Common myeloid progenitor, CD34-positive (primary cell): ENCODE data around the gene CLPTM1L.

Experiments used
- CTCF ChIA-PET: fragments of 350-600 bp; sonication (Branson Sonifier 250); formaldehyde crosslinking; loops from one replicate; lab custom pipeline; 2021; ENCODE audit warnings: antibody characterized with exemption; lab: Charles Lee
- POLR2A ChIA-PET: fragments of 350-600 bp; sonication (Branson Sonifier 250); formaldehyde crosslinking; loops from one replicate; lab custom pipeline; 2021; ENCODE audit warnings: antibody characterized with exemption; lab: Charles Lee
- DNase-seq, 3 donors: peaks; one replicate each; pipeline versions ENCODE4 v3.0.0 to v3.0.0-alpha.2; 2013
- H3K27ac ChIP-seq, 2 experiments: 1 replicate in 1 of 2; 2 replicates in 1 of 2; pipeline ENCODE4 v1.7.0; 2013; ENCODE audit warnings: inconsistent platforms in 2 of 2, low read length in 2 of 2, mild to moderate bottlenecking in 2 of 2, low read depth in 1 of 2, moderate library complexity in 1 of 2; ENCODE audit not compliant: severe bottlenecking in 2 of 2, insufficient read depth in 1 of 2, poor library complexity in 1 of 2
- H3K27me3 ChIP-seq, 5 experiments: replicated peaks in 2 of 5; 1 replicate in 3 of 5; 2 replicates in 2 of 5; pipeline versions ENCODE4 v1.6.1 to v1.7.0; 2013; ENCODE audit warnings: low read length in 4 of 5, mild to moderate bottlenecking in 2 of 5, moderate library complexity in 2 of 5, inconsistent platforms in 1 of 5; ENCODE audit not compliant: insufficient read depth in 5 of 5, control insufficient read depth in 4 of 5
- H3K36me3 ChIP-seq, 4 experiments: 1 replicate in 2 of 4; 2 replicates in 2 of 4; pipeline versions ENCODE4 v1.6.1 to v1.7.0; 2013; ENCODE audit warnings: low read length in 3 of 4, control low read depth in 1 of 4, mild to moderate bottlenecking in 1 of 4; ENCODE audit not compliant: control insufficient read depth in 4 of 4, insufficient read depth in 4 of 4
- H3K4me1 ChIP-seq, 4 experiments: 1 replicate in 3 of 4; 2 replicates in 1 of 4; pipeline versions ENCODE4 v1.6.1 to v1.7.1; 2013; ENCODE audit warnings: low read length in 3 of 4, mild to moderate bottlenecking in 3 of 4, control low read depth in 1 of 4, inconsistent platforms in 1 of 4, moderate library complexity in 1 of 4; ENCODE audit not compliant: control insufficient read depth in 4 of 4, insufficient read depth in 4 of 4; ENCODE audit errors: control extremely low read depth in 1 of 4
- H3K4me3 ChIP-seq, 7 experiments: 1 replicate in 4 of 7; 2 replicates in 3 of 7; pipeline versions ENCODE4 v1.5.1 to v1.7.0; 2013; ENCODE audit warnings: mild to moderate bottlenecking in 7 of 7, low read length in 6 of 7, moderate library complexity in 6 of 7, inconsistent platforms in 2 of 7, low read depth in 2 of 7, control low read depth in 1 of 7; ENCODE audit not compliant: insufficient read depth in 4 of 7, control insufficient read depth in 1 of 7; ENCODE audit errors: extremely low read depth in 1 of 7
- H3K9me3 ChIP-seq, 5 experiments: 1 replicate in 4 of 5; 2 replicates in 1 of 5; pipeline versions ENCODE4 v1.6.1 to v1.7.1; 2013; ENCODE audit warnings: low read length in 4 of 5, mild to moderate bottlenecking in 2 of 5, inconsistent platforms in 1 of 5, low read depth in 1 of 5, moderate library complexity in 1 of 5; ENCODE audit not compliant: control insufficient read depth in 4 of 5, insufficient read depth in 2 of 5; ENCODE audit errors: control extremely low read depth in 1 of 5
- WGBS: methylation state at CpG from one replicate; pipeline ENCODE4 v1.1.5; 2013; ENCODE audit not compliant: insufficient coverage; 5-methylcytosine and 5-hydroxymethylcytosine counted together

The CLPTM1L gene

GRCh38 chr5:1311439-1312055 lies 33.4 kb downstream of the CLPTM1L start:
- Histone ChIP-seq H3K36me3 (no peaks in the 10 kb centered on the region), H3K27me3 (no peaks in the 10 kb centered on the region), H3K27ac (no peak overlapping the region), H3K4me1 (peaks cover 0 to 44% (median 33%) of the 10 kb centered on the region in 4 experiments), H3K4me3 (no peak overlapping the region), H3K9me3 (peaks cover 0 to 19% (median 13%) of the 10 kb centered on the region in 5 experiments)
- POLR2A ChIA-PET: no interaction called here
- 99% methylated on average over 10 of the region's 15 CpGs for WGBS
- DNase-seq: no peak
- CTCF ChIA-PET: interaction anchor here (1.1 kb wide), 1 partner anchor 15 kb away, joined by 3 read pairs; no protein-coding TSS in a partner anchor

DNA sequence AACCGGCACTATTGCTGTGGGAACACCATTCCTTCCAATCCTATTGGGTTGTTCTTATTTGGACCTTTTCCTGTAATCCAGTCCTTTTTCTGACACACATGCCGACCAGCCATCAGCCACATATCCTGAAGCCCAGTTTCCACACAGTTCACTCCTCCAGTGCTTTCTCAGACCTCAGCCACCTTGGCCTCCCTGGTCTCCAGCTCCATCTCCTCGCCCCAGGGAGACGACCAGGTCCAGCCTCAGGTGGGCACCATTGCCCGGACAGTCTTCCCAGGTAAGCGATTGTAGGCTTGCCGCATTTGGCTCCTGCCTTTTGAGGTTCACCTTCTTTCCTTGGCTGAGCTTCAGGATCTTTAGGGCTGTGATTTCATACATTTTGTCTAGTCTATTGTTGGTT lies 34.8 kb downstream of the CLPTM1L start:
- 95% methylated on average over 7 of the region's 7 CpGs for WGBS
- H3K4me3 ChIP-seq: no peak overlapping the region

GRCh38 chr5:1304033-1304432 lies 40.9 kb downstream of the CLPTM1L start:
- no peak overlapping the region for H3K27ac ChIP-seq
- ChIA-PET CTCF (no interaction called here), POLR2A (no interaction called here)
- no peak for DNase-seq
- no peaks in the 10 kb centered on the region for H3K36me3 ChIP-seq
- peaks cover 0 to 3% (median 1%) of the 10 kb centered on the region in 5 experiments for H3K9me3 ChIP-seq
- WGBS: 100% methylated on average over 1 of the region's 2 CpGs
- H3K4me3 ChIP-seq: no peak overlapping the region
- H3K4me1 ChIP-seq: no peaks in the 10 kb centered on the region
- H3K27me3 ChIP-seq: peaks cover 0 to 22% (median 5%) of the 10 kb centered on the region in 5 experiments

More for the DNA sequence above, 34.8 kb downstream of the CLPTM1L start:
- ChIA-PET CTCF (no interaction called here), POLR2A (no interaction called here)
- peaks cover 0 to 19% (median 13%) of the 10 kb centered on the region in 5 experiments for H3K9me3 ChIP-seq
- H3K27ac ChIP-seq: no peak overlapping the region
- DNase-seq: no peak
- peaks cover 0 to 30% (median 22%) of the 10 kb centered on the region in 4 experiments for H3K4me1 ChIP-seq
- no peaks in the 10 kb centered on the region for H3K27me3 ChIP-seq
- H3K36me3 ChIP-seq: no peaks in the 10 kb centered on the region

DNA sequence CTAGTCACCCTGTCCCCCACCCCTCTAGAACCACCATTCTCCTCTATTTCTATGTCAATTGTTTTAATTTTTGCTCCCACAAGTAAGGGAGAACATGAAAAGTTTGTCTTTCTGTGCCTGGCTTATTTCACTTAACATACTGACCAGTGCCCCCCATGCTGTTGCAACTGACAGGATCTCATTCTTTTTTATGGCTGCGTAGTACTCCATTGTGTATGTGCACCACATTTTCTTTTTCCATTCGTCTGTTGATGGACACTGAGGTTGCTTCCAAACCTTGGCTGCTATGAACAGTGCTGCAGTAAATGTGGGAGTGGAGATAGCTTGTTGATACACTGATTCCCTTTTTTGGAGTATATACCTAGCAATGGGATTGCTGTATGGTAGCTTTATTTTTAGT lies 42.6 kb downstream of the CLPTM1L start:
- ChIA-PET CTCF (no interaction called here), POLR2A (no interaction called here)
- peaks cover 0 to 3% (median 1%) of the 10 kb centered on the region in 5 experiments for H3K9me3 ChIP-seq
- H3K36me3 ChIP-seq: no peaks in the 10 kb centered on the region
- H3K27me3 ChIP-seq: peaks cover 0 to 35% (median 6%) of the 10 kb centered on the region in 5 experiments
- H3K4me3 ChIP-seq: no peak overlapping the region
- no peak for DNase-seq
- no peak overlapping the region for H3K27ac ChIP-seq
- peaks cover 0 to 2% (median 0%) of the 10 kb centered on the region in 4 experiments for H3K4me1 ChIP-seq
- WGBS: no CpG with 5 or more reads among the region's 2 CpGs

DNA sequence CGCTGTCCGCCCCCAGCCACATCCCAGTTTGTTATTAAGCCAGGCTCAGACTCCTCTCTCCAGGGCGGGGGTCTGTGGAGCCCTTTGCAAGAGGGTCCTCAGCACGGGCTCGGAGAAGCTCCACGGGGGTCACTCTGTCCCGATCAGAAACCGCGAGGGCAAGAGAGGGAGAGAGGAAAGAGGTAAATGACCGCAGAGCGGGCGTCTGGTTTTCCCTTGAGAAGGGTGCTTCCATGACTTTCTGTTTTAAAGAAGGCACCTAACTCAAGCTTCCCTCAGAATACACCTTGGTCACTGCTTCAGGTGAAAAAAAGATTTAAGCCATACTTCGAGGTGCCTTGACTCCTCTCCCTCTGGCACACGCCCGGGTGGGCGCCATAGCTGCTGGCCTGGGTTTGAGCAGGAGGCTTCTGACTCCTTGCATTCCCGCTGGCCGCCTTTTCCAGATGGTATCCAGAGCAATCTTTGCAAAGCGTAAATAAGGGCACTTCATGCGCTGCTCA lies 44.3 kb downstream of the CLPTM1L start:
- Histone ChIP-seq H3K27ac (no peak overlapping the region), H3K4me3 (no peak overlapping the region), H3K9me3 (peaks cover 0 to 3% (median 1%) of the 10 kb centered on the region in 5 experiments), H3K36me3 (no peaks in the 10 kb centered on the region), H3K4me1 (peaks cover 0 to 2% (median 0%) of the 10 kb centered on the region in 4 experiments), H3K27me3 (peaks cover 0 to 51% (median 12%) of the 10 kb centered on the region in 5 experiments)
- no peak for DNase-seq
- POLR2A ChIA-PET: no interaction called here
- CTCF ChIA-PET: no interaction called here
- WGBS: 92% methylated on average over 19 of the region's 20 CpGs

DNA sequence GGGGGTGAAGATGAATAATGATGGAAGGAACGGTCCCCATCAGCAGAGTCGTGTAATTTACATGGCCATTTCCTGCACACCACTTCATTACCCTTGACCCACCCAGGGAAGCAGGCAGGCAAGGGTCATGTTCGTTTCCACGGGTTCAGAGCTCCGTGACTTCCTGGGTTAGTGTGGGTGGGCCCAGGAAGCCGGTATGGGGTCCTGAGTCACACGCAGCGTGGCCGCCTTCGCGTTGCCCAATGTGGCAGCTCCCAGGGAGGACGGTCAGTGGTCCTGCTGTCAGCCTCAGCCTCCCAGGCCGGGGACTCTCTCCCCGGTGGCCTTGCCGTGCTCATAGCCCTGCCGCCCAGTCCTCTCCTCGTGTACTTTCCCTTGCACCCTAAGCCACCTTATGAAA lies 44.9 kb downstream of the CLPTM1L start:
- CTCF ChIA-PET: no interaction called here
- Histone ChIP-seq H3K27me3 (peaks cover 0 to 58% (median 14%) of the 10 kb centered on the region in 5 experiments), H3K4me3 (no peak overlapping the region), H3K27ac (no peak overlapping the region), H3K4me1 (peaks cover 0 to 8% (median 3%) of the 10 kb centered on the region in 4 experiments), H3K9me3 (peaks cover 0 to 3% (median 1%) of the 10 kb centered on the region in 5 experiments), H3K36me3 (no peaks in the 10 kb centered on the region)
- POLR2A ChIA-PET: no interaction called here
- DNase-seq: no peak
- WGBS: 89% methylated on average over 13 of the region's 17 CpGs

DNA sequence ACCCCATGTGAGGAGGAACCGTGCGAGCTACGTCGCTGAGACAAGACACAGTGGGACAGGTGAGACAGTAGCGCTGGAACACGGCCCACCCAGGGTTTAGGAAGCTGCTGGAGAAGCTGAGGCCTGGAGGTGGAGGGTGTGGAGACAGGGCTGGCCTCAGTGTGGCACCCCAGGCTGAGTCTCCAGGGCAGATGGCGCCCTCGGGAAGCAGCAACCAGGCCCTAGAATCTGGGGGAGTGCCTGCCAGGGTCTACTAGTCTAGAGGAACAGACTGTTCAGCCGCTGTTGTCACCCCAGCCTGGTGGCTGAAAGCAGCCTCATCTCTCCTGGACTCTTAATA lies 45.4 kb downstream of the CLPTM1L start:
- peaks cover 0 to 61% (median 14%) of the 10 kb centered on the region in 5 experiments for H3K27me3 ChIP-seq
- ChIA-PET POLR2A (no interaction called here), CTCF (no interaction called here)
- WGBS: 94% methylated on average over 9 of the region's 9 CpGs
- DNase-seq: no peak
- H3K27ac ChIP-seq: no peak overlapping the region
- peaks cover 0 to 3% (median 1%) of the 10 kb centered on the region in 5 experiments for H3K9me3 ChIP-seq
- peaks cover 0 to 12% (median 6%) of the 10 kb centered on the region in 4 experiments for H3K4me1 ChIP-seq
- H3K36me3 ChIP-seq: no peaks in the 10 kb centered on the region
- H3K4me3 ChIP-seq: no peak overlapping the region
